ENCODE results near the gene RCC2. TPM values are rescaled to one million over a fixed set of nuclear protein-coding genes. Genes with fewer than 3 reads are reported as not detected.

Gene RCC2
- total RNA-seq, 1 donor from 2014 or later: 224 TPM

DNA sequence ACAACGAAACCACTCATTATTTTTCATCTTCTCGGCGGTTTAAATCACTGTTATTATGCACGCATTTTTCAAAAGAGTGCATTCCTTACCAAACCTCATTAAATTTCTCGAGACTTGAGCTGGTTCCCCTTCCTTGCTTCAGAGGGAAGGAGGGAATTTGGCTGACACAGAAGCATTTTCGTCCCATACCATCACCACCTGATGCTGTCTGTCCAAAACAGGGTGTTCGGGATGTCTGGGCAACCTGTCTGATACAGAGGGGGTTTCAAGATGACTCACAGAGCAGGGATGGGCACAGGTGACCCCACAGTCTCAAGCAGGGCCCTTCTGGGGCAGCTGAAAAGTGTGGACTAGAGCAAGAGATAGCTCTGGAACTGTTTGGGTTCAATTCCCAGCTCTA, 12.3 kb upstream of the RCC2 start:
- Mint-ChIP-seq H3K36me3 (ENCODE audit: low read depth) (no peaks in the 10 kb centered on the region), H3K27ac (ENCODE audit: unreplicated experiment) (no peak overlapping the region), H3K9me3 (no peaks in the 10 kb centered on the region), H3K4me3 (no peak overlapping the region), H3K27me3 (ENCODE audit: low read depth) (no peaks in the 10 kb centered on the region), H3K4me1 (no peaks in the 10 kb centered on the region)
- no peak for DNase-seq (ENCODE audit: low read depth, low spot score)
- TF ChIP-seq CTCF (conservative IDR thresholded peaks at IDR 0.05): no peak

- Mint-ChIP-seq H3K36me3 (ENCODE audit: low read depth) (no peaks in the 10 kb centered on the region), H3K9me3 (no peaks in the 10 kb centered on the region), H3K27me3 (ENCODE audit: low read depth) (peaks cover 11% of the 10 kb centered on the region), H3K4me3 (no peak overlapping the region), H3K4me1 (no peaks in the 10 kb centered on the region), H3K27ac (ENCODE audit: unreplicated experiment) (no peak overlapping the region)
- no peak for TF ChIP-seq CTCF (conservative IDR thresholded peaks at IDR 0.05)
- DNase-seq (ENCODE audit: low read depth, low spot score): no peak
Measured at GRCh38 chr1:17447501-17447992, 8.1 kb upstream of the RCC2 start.

DNA sequence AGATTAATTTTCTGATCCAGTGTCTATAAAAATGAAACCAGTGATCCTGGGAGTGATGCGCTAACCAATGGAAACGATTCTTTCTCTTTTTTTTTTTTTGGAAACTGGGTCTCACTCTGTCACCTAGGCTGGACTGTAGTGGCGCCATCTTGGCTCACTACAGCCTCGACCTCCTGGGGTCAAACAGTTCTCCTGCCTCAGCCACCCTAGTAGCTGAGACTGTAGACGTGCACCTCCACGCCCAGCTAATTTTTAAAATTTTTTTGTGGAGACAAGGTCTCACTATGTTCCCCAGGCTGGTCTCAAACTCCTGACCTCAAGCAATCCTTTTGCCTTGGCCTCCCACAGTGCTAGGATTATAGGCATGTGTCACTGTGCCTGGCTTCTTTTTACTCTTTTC, 3.4 kb upstream of the RCC2 start:
- peaks cover 19% of the 10 kb centered on the region for H3K4me1 Mint-ChIP-seq
- H3K9me3 Mint-ChIP-seq: no peaks in the 10 kb centered on the region
- H3K27me3 Mint-ChIP-seq (ENCODE audit: low read depth): peaks cover 42% of the 10 kb centered on the region
- H3K36me3 Mint-ChIP-seq (ENCODE audit: low read depth): no peaks in the 10 kb centered on the region
- no peak for TF ChIP-seq CTCF (conservative IDR thresholded peaks at IDR 0.05)
- H3K27ac Mint-ChIP-seq (ENCODE audit: unreplicated experiment): no peak overlapping the region
- no peak for DNase-seq (ENCODE audit: low read depth, low spot score)
- H3K4me3 Mint-ChIP-seq: peak overlapping the region; percentile 58

DNA sequence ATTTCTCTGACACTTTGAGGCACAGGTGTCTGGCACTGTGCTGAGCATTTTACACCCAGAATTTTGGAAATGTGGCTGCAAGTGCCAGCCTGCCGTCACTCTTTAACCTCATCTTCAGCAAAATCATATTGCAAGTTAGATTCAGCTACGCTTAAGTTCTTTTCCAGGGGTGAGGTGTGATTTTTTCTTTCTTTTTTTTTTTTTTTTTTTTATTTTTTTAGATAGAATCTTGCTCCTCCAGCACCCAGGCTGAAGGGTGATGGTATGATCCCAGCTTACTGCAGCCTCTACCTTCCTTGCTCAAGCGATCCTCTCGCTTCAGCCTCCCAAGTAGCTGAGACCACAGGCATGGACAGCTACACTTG, 2.5 kb upstream of the RCC2 start:
- peaks cover 44% of the 10 kb centered on the region for H3K27me3 Mint-ChIP-seq (ENCODE audit: low read depth)
- no peak for DNase-seq (ENCODE audit: low read depth, low spot score)
- no peak for TF ChIP-seq CTCF (conservative IDR thresholded peaks at IDR 0.05)
- H3K27ac Mint-ChIP-seq (ENCODE audit: unreplicated experiment): no peak overlapping the region
- no peaks in the 10 kb centered on the region for H3K36me3 Mint-ChIP-seq (ENCODE audit: low read depth)
- peaks cover 21% of the 10 kb centered on the region for H3K4me1 Mint-ChIP-seq
- no peaks in the 10 kb centered on the region for H3K9me3 Mint-ChIP-seq
- H3K4me3 Mint-ChIP-seq: peak overlapping the region; percentile 97

- Mint-ChIP-seq H3K27me3 (ENCODE audit: low read depth) (peaks cover 46% of the 10 kb centered on the region), H3K36me3 (ENCODE audit: low read depth) (no peaks in the 10 kb centered on the region), H3K9me3 (no peaks in the 10 kb centered on the region), H3K4me1 (peaks cover 27% of the 10 kb centered on the region), H3K27ac (ENCODE audit: unreplicated experiment) (no peak overlapping the region), H3K4me3 (peak overlapping the region; percentile 97)
- no peak for TF ChIP-seq CTCF (conservative IDR thresholded peaks at IDR 0.05)
- no peak for DNase-seq (ENCODE audit: low read depth, low spot score)
Measured at GRCh38 chr1:17441265-17441992, 2.0 kb upstream of the RCC2 start.
